Left ventricle myocardium inferior (tissue), 1 donor: ENCODE results near the gene B3GNT8. TPM values are rescaled to one million over a fixed set of nuclear protein-coding genes. Genes with fewer than 3 reads are reported as not detected.

Experiments used
- DNase-seq: peaks from one replicate; pipeline ENCODE4 v3.0.0-alpha.2; 2020
- H3K27ac ChIP-seq: fragments of 200-600 bp; replicated peaks from 2 replicates; pipeline ENCODE4 v1.8.0; 2021
- H3K27me3 ChIP-seq: fragments of 200-600 bp; 2 replicates; pipeline ENCODE4 v1.8.0; 2021; ENCODE audit warnings: low read depth
- H3K36me3 ChIP-seq: fragments of 200-600 bp; 2 replicates; pipeline ENCODE4 v1.8.0; 2021
- H3K4me1 ChIP-seq: fragments of 200-600 bp; 2 replicates; pipeline ENCODE4 v1.8.0; 2021
- H3K4me3 ChIP-seq: fragments of 200-600 bp; 2 replicates; pipeline ENCODE4 v1.8.0; 2021; ENCODE audit warnings: mild to moderate bottlenecking, moderate library complexity
- H3K9me3 ChIP-seq: fragments of 200-600 bp; replicated peaks from 2 replicates; pipeline ENCODE4 v1.8.0; 2021
- intact Hi-C: fragments of 100-400 bp; cut with micrococcal nuclease; formaldehyde crosslinking; loops from one replicate; pipeline ENCODE4 v1.11.0; 2022
- total RNA-seq: library from RNA; stranded (reverse); fragmentation: NEBNext Ultra II Directional; extraction: Animal tissue kit (Norgen Biotek cat#: 25700); gene quantifications from one replicate; pipeline ENCODE4 v1.2.1, GENCODE V29; 2021
- TF ChIP-seq, protein P1 (sequence below): fragments of 200-600 bp; IDR thresholded peaks from 2 replicates; pipeline ENCODE4 v1.8.0; 2021; ENCODE audit warnings: antibody characterized with exemption, mild to moderate bottlenecking, borderline replicate concordance
- donor health status: DM: no; HTN: yes; CAD: no; lungs with severe emphysema.

The B3GNT8 gene
- total RNA-seq, 1 donor from 2014 or later = 10.3 TPM

DNA sequence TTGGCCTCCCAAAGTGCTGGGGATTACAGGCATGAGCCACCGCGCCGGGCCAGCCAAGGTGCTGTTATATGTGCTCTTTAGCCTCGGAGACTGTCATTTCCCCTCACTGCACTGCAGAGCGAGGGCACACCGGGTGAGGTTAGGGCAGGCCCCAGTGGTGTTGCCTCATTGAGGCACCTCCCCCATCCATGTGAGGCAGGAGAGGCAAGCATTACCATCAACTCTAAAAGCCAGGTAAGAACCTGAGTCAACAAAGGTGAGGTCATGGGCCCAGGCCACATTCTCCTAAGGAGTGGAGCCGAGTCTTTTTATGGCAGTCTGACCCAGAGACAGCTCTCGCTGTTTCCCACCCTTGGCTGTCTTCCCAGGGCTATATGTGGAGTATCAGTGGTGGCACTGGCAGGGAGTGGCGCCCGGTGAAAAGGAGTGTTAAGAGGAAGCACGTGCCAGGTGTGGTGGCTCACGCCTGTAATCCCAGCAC is 10.9 kb downstream of the B3GNT8 start:
- peaks cover 81% of the 10 kb centered on the region for H3K36me3 ChIP-seq
- intact Hi-C loops = no loop called here

GRCh38 chr19:41415154-41415571 is 12.0 kb downstream of the B3GNT8 start:
- TF ChIP-seq, protein P1, sequence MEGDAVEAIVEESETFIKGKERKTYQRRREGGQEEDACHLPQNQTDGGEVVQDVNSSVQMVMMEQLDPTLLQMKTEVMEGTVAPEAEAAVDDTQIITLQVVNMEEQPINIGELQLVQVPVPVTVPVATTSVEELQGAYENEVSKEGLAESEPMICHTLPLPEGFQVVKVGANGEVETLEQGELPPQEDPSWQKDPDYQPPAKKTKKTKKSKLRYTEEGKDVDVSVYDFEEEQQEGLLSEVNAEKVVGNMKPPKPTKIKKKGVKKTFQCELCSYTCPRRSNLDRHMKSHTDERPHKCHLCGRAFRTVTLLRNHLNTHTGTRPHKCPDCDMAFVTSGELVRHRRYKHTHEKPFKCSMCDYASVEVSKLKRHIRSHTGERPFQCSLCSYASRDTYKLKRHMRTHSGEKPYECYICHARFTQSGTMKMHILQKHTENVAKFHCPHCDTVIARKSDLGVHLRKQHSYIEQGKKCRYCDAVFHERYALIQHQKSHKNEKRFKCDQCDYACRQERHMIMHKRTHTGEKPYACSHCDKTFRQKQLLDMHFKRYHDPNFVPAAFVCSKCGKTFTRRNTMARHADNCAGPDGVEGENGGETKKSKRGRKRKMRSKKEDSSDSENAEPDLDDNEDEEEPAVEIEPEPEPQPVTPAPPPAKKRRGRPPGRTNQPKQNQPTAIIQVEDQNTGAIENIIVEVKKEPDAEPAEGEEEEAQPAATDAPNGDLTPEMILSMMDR = no peak
- Histone ChIP-seq H3K36me3 (peaks cover 74% of the 10 kb centered on the region), H3K4me1 (peaks cover 40% of the 10 kb centered on the region), H3K27ac (no peak overlapping the region), H3K9me3 (no peaks in the 10 kb centered on the region), H3K27me3 (no peaks in the 10 kb centered on the region), H3K4me3 (no peak overlapping the region)
- DNase-seq = no peak
- intact Hi-C loops = no loop called here

More for the DNA sequence above, 10.9 kb downstream of the B3GNT8 start:
- Histone ChIP-seq H3K4me1 (peaks cover 30% of the 10 kb centered on the region), H3K27ac (no peak overlapping the region), H3K27me3 (no peaks in the 10 kb centered on the region), H3K9me3 (no peaks in the 10 kb centered on the region), H3K4me3 (no peak overlapping the region)
- no peak for DNase-seq
- TF ChIP-seq, protein P1 = no peak

- H3K27ac ChIP-seq = no peak overlapping the region
These were observed 12.7 kb downstream of the B3GNT8 start for GRCh38 chr19:41414461-41414860.

DNA sequence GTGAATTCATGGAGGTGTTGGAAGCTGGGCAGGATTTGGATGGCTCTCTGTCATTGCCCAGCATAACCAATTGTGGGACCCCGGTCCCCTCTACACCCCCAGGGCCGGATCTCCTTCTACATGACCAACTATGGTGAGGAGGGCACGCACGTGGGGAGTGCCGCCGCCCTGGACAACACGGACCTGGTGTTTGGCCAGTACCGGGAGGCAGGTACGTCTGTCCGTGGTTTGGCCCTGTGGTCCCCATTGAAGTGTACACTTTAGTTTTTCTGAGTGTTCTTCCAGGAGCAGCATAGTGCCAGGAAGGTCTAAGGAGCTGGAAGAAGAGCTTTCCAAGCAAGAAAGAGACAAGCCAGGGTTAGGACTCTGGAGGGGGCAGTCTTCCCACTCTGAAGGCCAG is 13.2 kb downstream of the B3GNT8 start:
- no peaks in the 10 kb centered on the region for H3K27me3 ChIP-seq

More at GRCh38 chr19:41414461-41414860, 12.7 kb downstream of the B3GNT8 start:
- DNase-seq = no peak
- TF ChIP-seq, protein P1 = no peak
- no peaks in the 10 kb centered on the region for H3K27me3 ChIP-seq
- no peak overlapping the region for H3K4me3 ChIP-seq
- H3K4me1 ChIP-seq = peaks cover 43% of the 10 kb centered on the region
- no peaks in the 10 kb centered on the region for H3K9me3 ChIP-seq
- peaks cover 67% of the 10 kb centered on the region for H3K36me3 ChIP-seq
- intact Hi-C loops = no loop called here

GRCh38 chr19:41412953-41413352 is 14.2 kb downstream of the B3GNT8 start:
- H3K4me3 ChIP-seq = no peak overlapping the region
- intact Hi-C loops = no loop called here
- TF ChIP-seq, protein P1 = no peak
- no peak for DNase-seq
- H3K4me1 ChIP-seq = peaks cover 58% of the 10 kb centered on the region
- peaks cover 53% of the 10 kb centered on the region for H3K36me3 ChIP-seq
- no peaks in the 10 kb centered on the region for H3K9me3 ChIP-seq
- H3K27ac ChIP-seq = peak overlapping the region; percentile 87
- H3K27me3 ChIP-seq = no peaks in the 10 kb centered on the region

More for the DNA sequence above, 13.2 kb downstream of the B3GNT8 start:
- intact Hi-C loops = no loop called here
- H3K36me3 ChIP-seq = peaks cover 62% of the 10 kb centered on the region
- no peaks in the 10 kb centered on the region for H3K9me3 ChIP-seq
- DNase-seq = no peak
- H3K4me1 ChIP-seq = peaks cover 48% of the 10 kb centered on the region
- TF ChIP-seq, protein P1 = no peak
- H3K27ac ChIP-seq = no peak overlapping the region
- H3K4me3 ChIP-seq = no peak overlapping the region

DNA sequence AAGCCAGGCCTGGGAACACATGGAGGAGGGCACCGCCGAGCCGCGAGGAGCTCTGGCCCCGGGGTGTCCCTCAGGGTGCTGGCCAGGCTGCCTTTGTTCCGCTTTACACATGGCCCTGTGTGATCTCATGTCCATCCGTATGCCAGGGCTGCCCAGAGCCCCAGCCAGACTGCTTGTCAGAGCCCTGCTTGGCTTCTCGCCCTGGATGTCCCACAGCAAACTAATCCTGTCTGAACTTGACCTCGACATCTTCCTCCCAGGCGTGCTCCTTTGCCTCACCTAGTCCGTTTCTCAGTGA is 15.3 kb downstream of the B3GNT8 start:
- H3K27ac ChIP-seq = peak overlapping the region; percentile 87
- peak; percentile 80 for DNase-seq
- peaks cover 69% of the 10 kb centered on the region for H3K4me1 ChIP-seq
- no peaks in the 10 kb centered on the region for H3K9me3 ChIP-seq
- TF ChIP-seq, protein P1 = no peak
- no peaks in the 10 kb centered on the region for H3K27me3 ChIP-seq
- no peak overlapping the region for H3K4me3 ChIP-seq
- H3K36me3 ChIP-seq = peaks cover 42% of the 10 kb centered on the region
- intact Hi-C loops = no loop called here
